NB4 (cell line): Measurements from ENCODE around the gene BMAL1.
"Not testable (repeated sequence)": the region's sequence is repeated elsewhere in the genome, so short reads cannot be mapped to it uniquely, and the experiment has no call there.

Source experiments
- MYC ChIP-seq: IDR thresholded peaks from 2 replicates; pipeline ENCODE4 v1.6.1; 2011; ENCODE audit warnings: low read depth, low read length
- POLR2A ChIP-seq: IDR thresholded peaks from 2 replicates; pipeline ENCODE4 v1.6.1; 2011; ENCODE audit warnings: mild to moderate bottlenecking; ENCODE audit not compliant: insufficient read length; ENCODE audit errors: extremely low read depth
- TF ChIP-seq, protein P1 (sequence below): IDR thresholded peaks from 2 replicates; pipeline ENCODE4 v1.6.1; 2011; ENCODE audit warnings: low read depth, low read length
- TF ChIP-seq, protein P2 (sequence below): IDR thresholded peaks from one replicate; pipeline ENCODE4 v1.5.1; 2012; ENCODE audit warnings: low read depth, low read length

DNA sequence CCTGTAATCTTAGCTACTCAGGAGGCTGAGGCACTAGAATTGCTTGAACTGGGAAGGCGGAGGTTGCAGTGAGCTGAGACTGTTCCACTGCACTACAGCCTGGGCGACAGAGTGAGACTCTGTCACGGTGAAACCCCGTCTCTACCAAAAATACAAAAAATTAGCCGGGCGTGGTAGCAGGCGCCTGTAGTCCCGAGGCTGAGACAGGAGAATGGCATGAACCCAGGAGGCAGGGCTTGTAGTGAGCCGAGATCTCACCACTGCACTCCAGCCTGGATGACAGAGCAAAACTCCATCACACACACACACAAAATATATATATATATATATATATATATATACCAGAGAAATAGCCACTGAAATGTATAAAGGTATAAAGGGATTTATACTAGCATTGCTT is 19.5 kb upstream of the BMAL1 start:
- TF ChIP-seq, protein P1, sequence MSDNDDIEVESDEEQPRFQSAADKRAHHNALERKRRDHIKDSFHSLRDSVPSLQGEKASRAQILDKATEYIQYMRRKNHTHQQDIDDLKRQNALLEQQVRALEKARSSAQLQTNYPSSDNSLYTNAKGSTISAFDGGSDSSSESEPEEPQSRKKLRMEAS = not testable (repeated sequence)
- TF ChIP-seq, protein P2, sequence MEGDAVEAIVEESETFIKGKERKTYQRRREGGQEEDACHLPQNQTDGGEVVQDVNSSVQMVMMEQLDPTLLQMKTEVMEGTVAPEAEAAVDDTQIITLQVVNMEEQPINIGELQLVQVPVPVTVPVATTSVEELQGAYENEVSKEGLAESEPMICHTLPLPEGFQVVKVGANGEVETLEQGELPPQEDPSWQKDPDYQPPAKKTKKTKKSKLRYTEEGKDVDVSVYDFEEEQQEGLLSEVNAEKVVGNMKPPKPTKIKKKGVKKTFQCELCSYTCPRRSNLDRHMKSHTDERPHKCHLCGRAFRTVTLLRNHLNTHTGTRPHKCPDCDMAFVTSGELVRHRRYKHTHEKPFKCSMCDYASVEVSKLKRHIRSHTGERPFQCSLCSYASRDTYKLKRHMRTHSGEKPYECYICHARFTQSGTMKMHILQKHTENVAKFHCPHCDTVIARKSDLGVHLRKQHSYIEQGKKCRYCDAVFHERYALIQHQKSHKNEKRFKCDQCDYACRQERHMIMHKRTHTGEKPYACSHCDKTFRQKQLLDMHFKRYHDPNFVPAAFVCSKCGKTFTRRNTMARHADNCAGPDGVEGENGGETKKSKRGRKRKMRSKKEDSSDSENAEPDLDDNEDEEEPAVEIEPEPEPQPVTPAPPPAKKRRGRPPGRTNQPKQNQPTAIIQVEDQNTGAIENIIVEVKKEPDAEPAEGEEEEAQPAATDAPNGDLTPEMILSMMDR = not testable (repeated sequence)
- not testable (repeated sequence) for TF ChIP-seq POLR2A, MYC
